ENCODE results near the gene ACAA2. TPM values are rescaled to one million over a fixed set of nuclear protein-coding genes. Genes with fewer than 3 reads are reported as not detected.
A peak's percentile ranks its signal among the peaks of the same experiment; 100 is the strongest.

The ACAA2 gene
- total RNA-seq, 4 donors from 2014 or later, result 47.9 to 63.4 (median 50.0) TPM

DNA sequence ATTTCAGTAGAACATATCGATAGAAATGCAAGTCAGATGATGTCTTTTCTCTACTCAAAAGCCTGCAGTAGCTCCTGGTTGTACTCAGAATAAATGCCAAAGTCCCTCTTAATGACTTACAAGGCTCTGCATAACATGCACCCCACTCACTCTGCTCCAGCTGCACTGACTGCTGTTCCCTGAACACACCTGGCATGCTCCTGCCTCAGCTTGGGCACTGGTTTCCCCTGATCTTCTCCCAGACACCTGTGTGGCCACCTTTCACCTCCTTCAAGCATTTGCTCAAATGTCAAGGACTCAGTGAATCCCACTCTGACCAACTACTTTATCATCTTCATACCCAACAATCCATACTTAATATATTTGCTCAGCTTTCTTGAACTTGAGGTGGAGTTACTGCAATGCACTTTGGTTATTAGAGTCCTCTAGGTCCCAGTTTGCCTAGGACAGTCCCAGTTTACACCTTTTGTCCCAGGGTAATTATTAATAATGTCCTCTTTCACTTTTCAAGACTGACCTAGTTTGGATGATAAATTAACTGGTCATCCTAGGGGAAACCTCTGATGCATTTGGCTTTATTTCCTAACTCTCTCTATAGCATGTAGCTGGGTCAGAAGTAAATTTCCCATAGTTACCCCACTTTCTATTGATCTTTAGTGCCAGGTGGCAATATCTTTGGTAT is 44.1 kb downstream of the ACAA2 start:
- 78 to 88% methylated on average over 1 of the region's 1 CpG for WGBS, 2 donors
- TF ChIP-seq POLR2A (IDR thresholded peaks at IDR 0.05), result no peak
- TF ChIP-seq CTCF (IDR thresholded peaks at IDR 0.05), result no peak
- no peak for TF ChIP-seq EP300 (IDR thresholded peaks at IDR 0.05)
- H3K9me3 ChIP-seq, result no peaks in the 10 kb centered on the region
- no peak for DNase-seq (ENCODE audit: low spot score in 2 of 2)
- H3K27me3 ChIP-seq, result no peaks in the 10 kb centered on the region
- H3K4me3 ChIP-seq, result no peak overlapping the region
- no peak overlapping the region for H3K27ac ChIP-seq
- no peaks in the 10 kb centered on the region for H3K36me3 ChIP-seq
- H3K4me1 ChIP-seq, result no peaks in the 10 kb centered on the region

- Histone ChIP-seq H3K36me3 (no peaks in the 10 kb centered on the region), H3K4me3 (no peak overlapping the region), H3K27me3 (no peaks in the 10 kb centered on the region), H3K4me1 (no peaks in the 10 kb centered on the region), H3K27ac (no peak overlapping the region), H3K9me3 (no peaks in the 10 kb centered on the region)
- peak in 1 of 2 donors; percentile 38 for DNase-seq (ENCODE audit: low spot score in 2 of 2)
- WGBS, 2 donors, result 20 to 21% methylated on average over 5 of the region's 5 CpGs
- TF ChIP-seq CTCF (IDR thresholded peaks at IDR 0.05) (peak in 4 of 5 experiments; percentile 24 to 29 (median 24)), POLR2A (IDR thresholded peaks at IDR 0.05) (no peak), EP300 (IDR thresholded peaks at IDR 0.05) (no peak)
These were observed 45.3 kb downstream of the ACAA2 start for GRCh38 chr18:49768051-49768391.

DNA sequence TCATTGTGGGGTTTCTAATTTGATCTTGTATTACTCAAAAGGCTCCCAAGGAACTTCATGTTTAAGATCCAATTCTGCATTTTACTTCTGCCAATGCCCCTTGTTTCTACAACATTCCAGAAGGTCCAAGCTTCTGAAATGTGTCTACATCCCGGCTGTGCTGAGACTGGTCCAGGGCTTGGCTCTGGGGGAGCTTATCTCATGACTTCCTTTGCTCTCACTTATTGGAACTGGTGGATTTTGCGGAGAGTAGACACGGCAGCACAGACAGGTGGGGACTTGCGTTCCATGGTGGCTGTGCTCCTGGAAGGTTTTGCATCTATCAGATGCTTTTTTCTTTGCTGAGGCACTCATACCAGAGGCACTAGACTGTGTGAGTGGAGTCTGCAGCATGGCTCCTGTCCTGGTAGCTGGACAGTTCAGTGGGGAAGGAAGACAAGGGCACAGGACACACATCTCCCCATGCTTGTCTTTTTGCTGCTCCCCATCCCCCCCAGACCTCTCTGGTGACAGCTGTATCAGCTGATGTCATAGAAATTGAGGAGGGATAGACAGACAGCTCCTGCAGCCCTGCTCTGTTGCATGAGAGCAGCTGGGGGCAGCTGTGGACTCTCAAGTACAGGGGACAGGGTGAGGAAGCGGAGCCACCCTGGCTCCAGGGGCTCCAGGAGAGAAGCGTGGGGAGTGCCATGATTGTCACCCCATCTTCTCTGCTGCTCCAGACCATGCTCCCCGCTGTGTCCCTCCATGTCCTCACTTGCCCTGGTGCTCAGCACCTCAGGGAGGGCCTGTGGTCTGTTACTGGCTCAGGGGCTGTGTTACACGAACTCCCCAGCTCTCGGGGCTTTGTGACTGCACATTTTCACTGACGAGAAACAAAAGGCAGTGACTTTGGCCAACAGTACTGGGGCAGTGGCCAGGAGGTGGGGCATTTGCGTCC is 46.0 kb downstream of the ACAA2 start:
- H3K4me1 ChIP-seq, result no peaks in the 10 kb centered on the region
- no peak overlapping the region for H3K4me3 ChIP-seq
- TF ChIP-seq EP300 (IDR thresholded peaks at IDR 0.05) (no peak), POLR2A (IDR thresholded peaks at IDR 0.05) (no peak), CTCF (IDR thresholded peaks at IDR 0.05) (no peak)
- H3K27me3 ChIP-seq, result no peaks in the 10 kb centered on the region
- H3K27ac ChIP-seq, result no peak overlapping the region
- 70 to 72% methylated on average over 11 of the region's 11 CpGs for WGBS, 2 donors
- DNase-seq (ENCODE audit: low spot score in 2 of 2), result no peak
- no peaks in the 10 kb centered on the region for H3K9me3 ChIP-seq
- H3K36me3 ChIP-seq, result no peaks in the 10 kb centered on the region

DNA sequence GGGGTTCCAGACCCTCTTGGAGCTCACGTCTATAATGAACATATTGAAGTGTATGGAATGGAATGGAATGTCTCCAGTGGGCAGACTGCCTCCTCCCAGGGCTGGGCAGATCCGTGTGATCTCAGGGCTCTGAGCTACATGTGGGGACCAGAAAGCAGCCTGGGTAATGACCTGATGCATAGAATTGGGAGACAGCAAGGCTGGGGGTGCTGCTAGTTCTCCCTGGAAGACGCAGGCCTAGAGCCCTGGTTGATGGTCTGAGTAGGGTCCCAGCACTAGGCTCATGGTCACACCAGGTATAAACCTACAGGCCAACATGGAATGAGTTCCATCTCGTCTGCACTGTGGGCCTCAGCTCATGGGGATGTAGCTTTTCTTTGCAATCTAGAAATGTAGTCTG is 46.7 kb downstream of the ACAA2 start:
- DNase-seq (ENCODE audit: low spot score in 2 of 2), result no peak
- H3K4me1 ChIP-seq, result no peaks in the 10 kb centered on the region
- H3K9me3 ChIP-seq, result no peaks in the 10 kb centered on the region
- no peaks in the 10 kb centered on the region for H3K27me3 ChIP-seq
- H3K36me3 ChIP-seq, result no peaks in the 10 kb centered on the region
- 58 to 71% methylated on average over 3 to 4 of the region's 4 CpGs for WGBS, 2 donors
- H3K4me3 ChIP-seq, result no peak overlapping the region
- no peak for TF ChIP-seq POLR2A (IDR thresholded peaks at IDR 0.05)
- TF ChIP-seq CTCF (IDR thresholded peaks at IDR 0.05), result no peak
- TF ChIP-seq EP300 (IDR thresholded peaks at IDR 0.05), result no peak
- H3K27ac ChIP-seq, result no peak overlapping the region

DNA sequence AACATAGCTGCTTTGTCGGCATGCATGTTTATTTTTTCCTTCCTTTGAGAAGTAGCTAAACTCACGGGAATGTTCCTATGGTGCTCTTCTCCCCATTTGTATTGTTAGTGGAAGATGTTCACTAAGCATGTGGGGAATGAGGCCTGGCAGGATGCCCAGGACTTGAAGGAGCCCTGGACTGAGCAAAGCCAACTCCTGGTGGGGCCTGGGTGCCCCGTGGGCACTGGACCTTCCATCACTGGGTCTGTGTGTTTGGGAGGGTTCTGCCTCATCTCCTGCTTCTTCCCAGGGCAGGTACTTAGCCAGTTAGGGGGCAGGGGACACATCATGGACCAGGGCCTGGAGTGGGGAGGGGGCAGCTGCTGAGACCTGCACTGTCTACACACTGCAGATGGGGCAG is 49.3 kb downstream of the ACAA2 start:
- WGBS, 2 donors, result 28 to 36% methylated on average over 3 of the region's 3 CpGs
- Histone ChIP-seq H3K27ac (no peak overlapping the region), H3K36me3 (no peaks in the 10 kb centered on the region), H3K9me3 (no peaks in the 10 kb centered on the region), H3K4me3 (no peak overlapping the region), H3K4me1 (no peaks in the 10 kb centered on the region), H3K27me3 (no peaks in the 10 kb centered on the region)
- TF ChIP-seq EP300 (IDR thresholded peaks at IDR 0.05) (no peak), POLR2A (IDR thresholded peaks at IDR 0.05) (no peak), CTCF (IDR thresholded peaks at IDR 0.05) (no peak)
- no peak for DNase-seq (ENCODE audit: low spot score in 2 of 2)
